Vagina (tissue), 2 donors: Measurements from ENCODE around the gene LRIG2. TPM values are rescaled to one million over a fixed set of nuclear protein-coding genes. Genes with fewer than 3 reads are reported as not detected.

Experiments used
- DNase-seq, 2 donors: peaks; one replicate each; pipeline ENCODE4 v3.0.0-alpha.2; 2017; ENCODE audit errors: extremely low spot score in 2 of 2
- H3K27ac ChIP-seq: fragments of 200-600 bp; sonication (generic); one replicate; pipeline ENCODE4 v1.5.1; 2019
- H3K27me3 ChIP-seq: fragments of 200-600 bp; sonication (generic); one replicate; pipeline ENCODE4 v1.5.1; 2019
- H3K36me3 ChIP-seq, 2 donors: fragments of 200-600 bp; sonication (generic); one replicate each; pipeline ENCODE4 v1.5.1; 2017 to 2019
- H3K4me1 ChIP-seq: fragments of 200-600 bp; sonication (generic); one replicate; pipeline ENCODE4 v1.5.1; 2019
- H3K4me3 ChIP-seq, 2 donors: fragments of 200-600 bp; sonication (generic); 1 replicate in 1 of 2; 2 replicates in 1 of 2; pipeline ENCODE4 v1.5.1; 2016 to 2019
- H3K9me3 ChIP-seq: fragments of 200-600 bp; sonication (generic); one replicate; pipeline ENCODE4 v1.5.1; 2019
- CTCF ChIP-seq, 3 experiments: fragments of 450-650 bp in 2 of 3; fragments of 200-600 bp in 1 of 3; sonication (generic) in 1 of 3; IDR thresholded peaks; one replicate each; pipeline ENCODE4 v1.5.1; 2017 to 2019; ENCODE audit warnings: antibody characterized with exemption in 3 of 3, mild to moderate bottlenecking in 2 of 3, moderate library complexity in 2 of 3
- POLR2A ChIP-seq, 2 donors: fragments of 450-650 bp; IDR thresholded peaks; one replicate each; pipeline ENCODE4 v1.6.1; 2017; ENCODE audit warnings: antibody characterized with exemption in 2 of 2, mild to moderate bottlenecking in 2 of 2, moderate library complexity in 2 of 2
- POLR2AphosphoS5 ChIP-seq, 2 donors: sonication (generic); formaldehyde crosslinking; IDR thresholded peaks; one replicate each; pipeline ENCODE4 v1.9.0; 2017; ENCODE audit warnings: antibody characterized with exemption in 2 of 2, mild to moderate bottlenecking in 2 of 2, low read depth in 1 of 2; ENCODE audit not compliant: insufficient read depth in 1 of 2
- intact Hi-C: fragments of 100-400 bp; cut with DNase I; formaldehyde crosslinking; loops from one replicate; pipeline ENCODE4 v1.15.1; 2023
- total RNA-seq: library from RNA; depleted of rRNA; stranded (reverse); fragments of >200 nt; gene quantifications from one replicate; pipeline ENCODE4 v1.2.3, GENCODE V29; 2016

The LRIG2 gene
- total RNA-seq, 1 donor from 2014 or later: 43.0 TPM

GRCh38 chr1:113125517-113125916 is 52.5 kb downstream of the LRIG2 start:
- H3K36me3 ChIP-seq: peaks cover 0 to 55% of the 10 kb centered on the region in 2 donors
- no peak for TF ChIP-seq CTCF (IDR thresholded peaks at IDR 0.05)
- no peak for TF ChIP-seq POLR2A (IDR thresholded peaks at IDR 0.05)
- TF ChIP-seq POLR2AphosphoS5 (IDR thresholded peaks at IDR 0.05; ENCODE audit: insufficient read depth in 1 of 2, low read depth in 1 of 2): no peak

GRCh38 chr1:113126207-113126606 is 53.2 kb downstream of the LRIG2 start:
- Histone ChIP-seq H3K4me1 (no peaks in the 10 kb centered on the region), H3K9me3 (no peaks in the 10 kb centered on the region), H3K4me3 (no peak overlapping the region), H3K36me3 (peaks cover 0 to 48% of the 10 kb centered on the region in 2 donors), H3K27me3 (no peaks in the 10 kb centered on the region), H3K27ac (no peak overlapping the region)
- intact Hi-C loops: no loop called here
- DNase-seq: no peak
- TF ChIP-seq CTCF (IDR thresholded peaks at IDR 0.05) (no peak), POLR2AphosphoS5 (IDR thresholded peaks at IDR 0.05; ENCODE audit: insufficient read depth in 1 of 2, low read depth in 1 of 2) (no peak), POLR2A (IDR thresholded peaks at IDR 0.05) (no peak)

More at GRCh38 chr1:113125517-113125916, 52.5 kb downstream of the LRIG2 start:
- H3K27me3 ChIP-seq: no peaks in the 10 kb centered on the region
- intact Hi-C loops: no loop called here
- H3K4me1 ChIP-seq: no peaks in the 10 kb centered on the region
- no peak overlapping the region for H3K27ac ChIP-seq
- DNase-seq: no peak
- no peak overlapping the region for H3K4me3 ChIP-seq
- no peaks in the 10 kb centered on the region for H3K9me3 ChIP-seq

DNA sequence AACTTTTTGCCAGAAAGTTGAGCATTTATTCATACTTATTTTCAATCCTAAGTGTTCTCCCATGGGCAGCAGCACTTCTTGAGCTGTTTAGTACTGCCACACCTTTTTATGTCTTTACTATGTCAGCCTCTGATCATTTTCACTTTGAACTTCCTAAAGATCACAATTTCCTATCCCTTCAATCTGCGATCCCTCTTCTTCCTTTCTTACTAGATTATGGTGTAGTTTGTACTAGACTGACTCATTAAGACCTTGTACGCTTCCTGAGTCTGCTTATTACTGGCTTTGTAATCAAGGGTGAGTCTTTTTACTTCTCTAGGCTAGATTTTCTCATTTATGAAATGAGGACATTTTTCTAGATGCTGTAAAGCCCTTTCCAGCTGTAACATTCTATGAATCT is 55.1 kb downstream of the LRIG2 start:
- peaks cover 0 to 36% of the 10 kb centered on the region in 2 donors for H3K36me3 ChIP-seq
- TF ChIP-seq CTCF (IDR thresholded peaks at IDR 0.05) (no peak), POLR2A (IDR thresholded peaks at IDR 0.05) (no peak), POLR2AphosphoS5 (IDR thresholded peaks at IDR 0.05; ENCODE audit: insufficient read depth in 1 of 2, low read depth in 1 of 2) (no peak)

GRCh38 chr1:113129529-113130185 is 56.7 kb downstream of the LRIG2 start:
- Histone ChIP-seq H3K36me3 (peaks cover 0 to 27% of the 10 kb centered on the region in 2 donors), H3K4me3 (no peak overlapping the region), H3K4me1 (no peaks in the 10 kb centered on the region), H3K27ac (no peak overlapping the region), H3K9me3 (no peaks in the 10 kb centered on the region), H3K27me3 (no peaks in the 10 kb centered on the region)
- intact Hi-C loops: no loop called here
- no peak for DNase-seq
- TF ChIP-seq POLR2A (IDR thresholded peaks at IDR 0.05) (no peak), POLR2AphosphoS5 (IDR thresholded peaks at IDR 0.05; ENCODE audit: insufficient read depth in 1 of 2, low read depth in 1 of 2) (no peak)

More for the DNA sequence above, 55.1 kb downstream of the LRIG2 start:
- no peak overlapping the region for H3K27ac ChIP-seq
- H3K27me3 ChIP-seq: no peaks in the 10 kb centered on the region
- intact Hi-C loops: no loop called here
- no peaks in the 10 kb centered on the region for H3K9me3 ChIP-seq
- H3K4me1 ChIP-seq: no peaks in the 10 kb centered on the region
- H3K4me3 ChIP-seq: no peak overlapping the region
- no peak for DNase-seq

DNA sequence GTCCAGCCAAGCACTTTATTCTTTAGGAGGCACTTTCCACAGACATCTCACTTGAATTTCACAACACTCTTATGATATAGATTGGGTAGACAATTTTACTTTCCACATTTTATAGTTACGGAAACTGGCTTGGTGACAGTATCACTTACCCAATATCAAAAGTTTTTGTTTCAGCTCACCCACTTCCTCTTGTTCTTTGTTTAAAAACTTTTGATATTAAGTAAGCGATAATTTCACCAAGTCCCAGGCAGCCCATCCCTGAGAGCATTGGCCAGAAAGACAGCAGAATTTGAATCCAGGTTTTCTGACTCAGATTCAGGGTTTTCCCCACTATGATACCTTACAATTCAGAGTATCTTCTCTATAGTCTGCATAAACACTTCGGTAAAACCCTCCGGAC is 60.0 kb downstream of the LRIG2 start:
- DNase-seq: no peak
- intact Hi-C loops: no loop called here
- H3K27me3 ChIP-seq: no peaks in the 10 kb centered on the region
- TF ChIP-seq CTCF (IDR thresholded peaks at IDR 0.05) (no peak), POLR2AphosphoS5 (IDR thresholded peaks at IDR 0.05; ENCODE audit: insufficient read depth in 1 of 2, low read depth in 1 of 2) (no peak), POLR2A (IDR thresholded peaks at IDR 0.05) (no peak)
- no peaks in the 10 kb centered on the region for H3K4me1 ChIP-seq
- no peaks in the 10 kb centered on the region for H3K9me3 ChIP-seq
- no peak overlapping the region for H3K4me3 ChIP-seq
- no peak overlapping the region for H3K27ac ChIP-seq
- no peaks in the 10 kb centered on the region for H3K36me3 ChIP-seq
